Heart left ventricle (tissue), 16 donors: ENCODE measurements around the gene AMDHD2. TPM values are rescaled to one million over a fixed set of nuclear protein-coding genes. Genes with fewer than 3 reads are reported as not detected.

Experiments used
- ATAC-seq, 4 donors: fragments of 200-7000 bp; cut with Tn5 transposase; one replicate each; pipeline ENCODE4 v1.9.1; 2020 to 2022; ENCODE audit warnings: moderate library complexity in 4 of 4, mild to moderate bottlenecking in 3 of 4, moderate number of reproducible peaks in 1 of 4
- DNase-seq, 5 donors: peaks; one replicate each; pipeline ENCODE4 v3.0.0-alpha.2; 2020
- H3K27ac ChIP-seq, 12 donors: fragments of 200-600 bp; sonication (generic) in 4 of 12; one replicate each; pipeline versions ENCODE4 v1.5.0 to v1.8.0; 2016 to 2022; ENCODE audit warnings: mild to moderate bottlenecking in 2 of 12
- H3K27me3 ChIP-seq, 9 donors: fragments of 200-600 bp; sonication (generic) in 2 of 9; one replicate each; pipeline versions ENCODE4 v1.5.1 to v1.8.0; 2016 to 2022; ENCODE audit warnings: mild to moderate bottlenecking in 3 of 9
- H3K36me3 ChIP-seq, 9 donors: fragments of 200-600 bp; sonication (generic) in 2 of 9; one replicate each; pipeline versions ENCODE4 v1.5.0 to v1.8.0; 2018 to 2022; ENCODE audit warnings: mild to moderate bottlenecking in 2 of 9
- H3K4me1 ChIP-seq, 12 donors: fragments of 200-600 bp; sonication (generic) in 4 of 12; one replicate each; pipeline versions ENCODE4 v1.5.0 to v1.8.0; 2016 to 2022; ENCODE audit warnings: mild to moderate bottlenecking in 3 of 12
- H3K4me3 ChIP-seq, 12 donors: fragments of 200-600 bp; sonication (generic) in 4 of 12; one replicate each; pipeline versions ENCODE4 v1.5.0 to v1.8.0; 2017 to 2022; ENCODE audit warnings: mild to moderate bottlenecking in 9 of 12, moderate library complexity in 4 of 12
- H3K9me3 ChIP-seq, 12 donors: fragments of 200-600 bp; sonication (generic) in 4 of 12; one replicate each; pipeline versions ENCODE4 v1.5.0 to v1.8.0; 2016 to 2022; ENCODE audit warnings: mild to moderate bottlenecking in 1 of 12
- CTCF ChIP-seq, 12 donors: fragments of 200-600 bp; sonication (generic) in 4 of 12; IDR thresholded peaks; one replicate each; pipeline versions ENCODE4 v1.5.0 to v1.8.0; 2018 to 2022; ENCODE audit warnings: antibody characterized with exemption in 12 of 12, mild to moderate bottlenecking in 5 of 12
- POLR2A ChIP-seq, 2 donors: fragments of 450-650 bp; IDR thresholded peaks; one replicate each; pipeline ENCODE4 v1.6.1; 2017; ENCODE audit warnings: antibody characterized with exemption in 2 of 2, mild to moderate bottlenecking in 2 of 2, moderate library complexity in 2 of 2
- WGBS, 4 donors: extraction: QIAGEN DNeasy Blood & Tissue Kit in 2 of 4; methylation state at CpG; one replicate each; pipeline versions ENCODE4 v1.1.5 to v1.1.7; 2013 to 2018; 5-methylcytosine and 5-hydroxymethylcytosine counted together
- intact Hi-C, 10 donors: fragments of 100-400 bp; cut with DNase I; formaldehyde crosslinking; loops; one replicate each; pipeline versions ENCODE4 v1.11.1 to v1.14.2; 2022
- polyA plus RNA-seq, 2 donors: library from polyadenylated mRNA; stranded (reverse); fragments of 200-250 nt; gene quantifications; one replicate each; pipeline ENCODE4 v1.2.3, GENCODE V29; 2013
- total RNA-seq, 9 donors: library from RNA; depleted of rRNA in 2 of 9; stranded (reverse); fragments of >200 nt in 2 of 9; fragmentation: NEBNext Ultra II Directional in 3 of 9; extraction: Animal tissue kit (Norgen Biotek cat#: 25700) in 3 of 9; gene quantifications; one replicate each; pipeline versions ENCODE4 v1.1.0 to v1.2.4, GENCODE V29; 2016 to 2023
- donor health status: ischemic (EF 13 %, LVEDD 7.1; RV severe dilation, severe dysfunction).
- donor health status: healthy with polysubstance abuse.
- donor health status: DM: no; HTN: yes; CAD: no.
- donor health status: DM: no; HTN: no; CAD: no.
- donor health status: ischemic (EF 25% LVEDD 6.9; RV normal size, moderate dysfunction).
- donor health status: ischemic (EF 25% LVEDD 5.7; RV mildly dilated, moderate dysfunction).
- donor health status: healthy.
- donor health status: DM: yes; HTN: yes; CAD: no.
- donor health status: ischemic (EF 35%, LVEDD 5.7; RV mildly dilated, moderate dysfunction).
- donor health status: nonischemic (EF 11% LVEDD 7.7; RV severe dilation, severe dysfunction).
- donor health status: DM: yes; HTN: yes; CAD: no.
- donor health status: PGD.
- donor health status: ischemic (EF 29% LVEDD 5.4; RV normal size, mild dysfunction).
- donor health status: nonischemic (EF 23%, LVEDD 6.1; RV moderate dilation, normal function).

AMDHD2 gene
- total and polyA plus RNA-seq, 11 donors = 8.9 to 34.0 (median 11.8) TPM

DNA sequence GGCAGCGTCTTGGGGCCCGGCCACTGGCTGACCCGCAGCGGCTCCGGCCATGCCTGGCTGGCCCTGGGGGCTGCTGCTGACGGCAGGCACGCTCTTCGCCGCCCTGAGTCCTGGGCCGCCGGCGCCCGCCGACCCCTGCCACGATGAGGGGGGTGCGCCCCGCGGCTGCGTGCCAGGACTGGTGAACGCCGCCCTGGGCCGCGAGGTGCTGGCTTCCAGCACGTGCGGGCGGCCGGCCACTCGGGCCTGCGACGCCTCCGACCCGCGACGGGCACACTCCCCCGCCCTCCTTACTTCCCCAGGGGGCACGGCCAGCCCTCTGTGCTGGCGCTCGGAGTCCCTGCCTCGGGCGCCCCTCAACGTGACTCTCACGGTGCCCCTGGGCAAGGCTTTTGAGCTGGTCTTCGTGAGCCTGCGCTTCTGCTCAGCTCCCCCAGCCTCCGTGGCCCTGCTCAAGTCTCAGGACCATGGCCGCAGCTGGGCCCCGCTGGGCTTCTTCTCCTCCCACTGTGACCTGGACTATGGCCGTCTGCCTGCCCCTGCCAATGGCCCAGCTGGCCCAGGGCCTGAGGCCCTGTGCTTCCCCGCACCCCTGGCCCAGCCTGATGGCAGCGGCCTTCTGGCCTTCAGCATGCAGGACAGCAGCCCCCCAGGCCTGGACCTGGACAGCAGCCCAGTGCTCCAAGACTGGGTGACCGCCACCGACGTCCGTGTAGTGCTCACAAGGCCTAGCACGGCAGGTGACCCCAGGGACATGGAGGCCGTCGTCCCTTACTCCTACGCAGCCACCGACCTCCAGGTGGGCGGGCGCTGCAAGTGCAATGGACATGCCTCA, 48.3 kb upstream of the AMDHD2 start:
- ATAC-seq = no peak
- Histone ChIP-seq H3K4me1 (peaks cover 12 to 72% (median 41%) of the 10 kb centered on the region in 12 donors), H3K36me3 (no peaks in the 10 kb centered on the region), H3K27me3 (peaks cover 11 to 65% (median 33%) of the 10 kb centered on the region in 9 donors), H3K27ac (no peak overlapping the region), H3K9me3 (no peaks in the 10 kb centered on the region), H3K4me3 (peak overlapping the region in 10 of 12 donors; percentile 5 to 48 (median 30))
- WGBS, 4 donors = 33 to 55% (median 41%) methylated on average over 2 to 61 of the region's 61 CpGs
- intact Hi-C loops = no loop called here
- no peak for TF ChIP-seq CTCF (IDR thresholded peaks at IDR 0.05)
- no peak for TF ChIP-seq POLR2A (IDR thresholded peaks at IDR 0.05)
- peak in 1 of 5 donors; percentile 63 for DNase-seq

- H3K27me3 ChIP-seq = peaks cover 11 to 59% (median 33%) of the 10 kb centered on the region in 9 donors
- no peaks in the 10 kb centered on the region for H3K9me3 ChIP-seq
- 95 to 100% (median 96%) methylated on average over 5 to 27 of the region's 27 CpGs for WGBS, 4 donors
- H3K4me3 ChIP-seq = no peak overlapping the region
- no peaks in the 10 kb centered on the region for H3K36me3 ChIP-seq
- intact Hi-C loops = no loop called here
- H3K4me1 ChIP-seq = peaks cover 12 to 68% (median 41%) of the 10 kb centered on the region in 12 donors
- H3K27ac ChIP-seq = no peak overlapping the region
- ATAC-seq (no peak), DNase-seq (peak in 1 of 5 donors; percentile 69)
- TF ChIP-seq CTCF (IDR thresholded peaks at IDR 0.05) (no peak), POLR2A (IDR thresholded peaks at IDR 0.05) (no peak)
These were observed 47.7 kb upstream of the AMDHD2 start for GRCh38 chr16:2472488-2472864.

DNA sequence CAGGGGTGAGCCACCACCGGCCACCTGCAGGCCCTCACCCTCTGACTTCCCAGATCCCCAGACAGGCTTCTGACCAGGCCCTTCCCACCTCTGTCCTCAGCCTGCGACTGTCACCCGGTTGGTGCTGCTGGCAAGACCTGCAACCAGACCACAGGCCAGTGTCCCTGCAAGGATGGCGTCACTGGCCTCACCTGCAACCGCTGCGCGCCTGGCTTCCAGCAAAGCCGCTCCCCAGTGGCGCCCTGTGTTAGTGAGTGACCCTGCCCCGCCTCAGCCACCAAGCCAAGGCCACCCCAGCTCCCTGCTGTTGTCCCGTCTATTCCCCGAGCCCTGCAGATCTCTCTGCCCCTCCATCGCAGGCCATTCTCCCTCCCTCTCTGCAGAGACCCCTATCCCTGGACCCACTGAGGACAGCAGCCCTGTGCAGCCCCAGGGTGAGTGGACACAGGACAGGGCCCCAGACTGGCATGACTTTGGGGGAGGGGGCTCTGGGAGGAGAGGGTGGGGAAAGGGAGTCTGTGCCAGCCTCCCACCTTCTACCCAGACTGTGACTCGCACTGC, 47.2 kb upstream of the AMDHD2 start:
- Histone ChIP-seq H3K4me3 (peak overlapping the region in 1 of 12 donors; percentile 82), H3K27me3 (peaks cover 11 to 54% (median 29%) of the 10 kb centered on the region in 9 donors), H3K4me1 (peaks cover 10 to 63% (median 40%) of the 10 kb centered on the region in 12 donors), H3K9me3 (no peaks in the 10 kb centered on the region), H3K27ac (no peak overlapping the region), H3K36me3 (no peaks in the 10 kb centered on the region)
- DNase-seq (peak in 1 of 5 donors; percentile 51), ATAC-seq (no peak)
- TF ChIP-seq POLR2A (IDR thresholded peaks at IDR 0.05) = no peak
- no peak for TF ChIP-seq CTCF (IDR thresholded peaks at IDR 0.05)
- intact Hi-C loops = no loop called here
- 86 to 93% (median 90%) methylated on average over 14 of the region's 14 CpGs for WGBS, 4 donors

DNA sequence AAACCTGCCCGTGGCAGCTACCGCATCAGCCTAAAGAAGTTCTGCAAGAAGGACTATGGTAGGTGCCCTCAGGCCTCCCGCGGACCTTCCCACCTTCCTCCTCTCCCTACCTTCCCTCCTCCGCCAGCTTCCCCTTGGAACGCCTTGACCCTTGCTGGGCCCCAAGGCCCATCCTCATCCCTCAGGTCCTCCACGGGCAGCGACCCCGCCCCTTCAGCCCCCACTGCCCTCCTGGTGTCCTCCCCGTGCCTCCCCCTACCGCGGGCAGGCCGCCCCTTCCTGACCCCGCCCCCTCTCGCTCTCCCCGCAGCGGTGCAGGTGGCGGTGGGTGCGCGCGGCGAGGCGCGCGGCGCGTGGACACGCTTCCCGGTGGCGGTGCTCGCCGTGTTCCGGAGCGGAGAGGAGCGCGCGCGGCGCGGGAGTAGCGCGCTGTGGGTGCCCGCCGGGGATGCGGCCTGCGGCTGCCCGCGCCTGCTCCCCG, 46.7 kb upstream of the AMDHD2 start:
- no peak overlapping the region for H3K27ac ChIP-seq
- H3K36me3 ChIP-seq = no peaks in the 10 kb centered on the region
- no peak for ATAC-seq
- H3K4me1 ChIP-seq = peaks cover 9 to 58% (median 36%) of the 10 kb centered on the region in 12 donors
- intact Hi-C loops = no loop called here
- WGBS, 4 donors = 6 to 20% (median 12%) methylated on average over 16 to 49 of the region's 49 CpGs
- peak in 1 of 5 donors; percentile 60 for DNase-seq
- peaks cover 11 to 49% (median 28%) of the 10 kb centered on the region in 9 donors for H3K27me3 ChIP-seq
- peak overlapping the region in 8 of 12 donors; percentile 13 to 87 (median 72) for H3K4me3 ChIP-seq
- TF ChIP-seq POLR2A (IDR thresholded peaks at IDR 0.05) = no peak
- TF ChIP-seq CTCF (IDR thresholded peaks at IDR 0.05) = no peak
- no peaks in the 10 kb centered on the region for H3K9me3 ChIP-seq
